ENCODE results near the gene SENP1.

The SENP1 gene

DNA sequence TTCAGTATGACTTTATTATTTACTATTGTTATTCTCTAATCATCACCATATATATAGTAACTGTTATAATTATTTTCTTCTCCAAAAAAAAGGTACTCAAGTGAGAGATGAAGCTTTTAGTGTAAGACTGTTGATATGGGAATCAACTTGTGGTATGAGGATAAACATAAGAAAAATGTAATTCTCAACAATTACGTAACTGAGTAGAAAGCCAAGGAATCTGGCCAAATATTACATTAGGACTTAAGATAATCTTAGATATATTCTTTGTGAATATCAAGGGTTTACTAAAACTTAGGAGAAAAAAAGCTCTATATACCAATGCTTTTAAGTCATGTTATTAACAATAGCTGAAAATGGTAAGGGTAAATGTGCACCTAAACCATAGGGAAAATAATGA, 13.3 kb downstream of the SENP1 start:
- DNase-seq (ENCODE audit: insufficient read length, low spot score) (no peak), FAIRE-seq (no peak)
- TF ChIP-seq POLR2A (IDR thresholded peaks at IDR 0.05; ENCODE audit: low read depth, low read length) = no peak

DNA sequence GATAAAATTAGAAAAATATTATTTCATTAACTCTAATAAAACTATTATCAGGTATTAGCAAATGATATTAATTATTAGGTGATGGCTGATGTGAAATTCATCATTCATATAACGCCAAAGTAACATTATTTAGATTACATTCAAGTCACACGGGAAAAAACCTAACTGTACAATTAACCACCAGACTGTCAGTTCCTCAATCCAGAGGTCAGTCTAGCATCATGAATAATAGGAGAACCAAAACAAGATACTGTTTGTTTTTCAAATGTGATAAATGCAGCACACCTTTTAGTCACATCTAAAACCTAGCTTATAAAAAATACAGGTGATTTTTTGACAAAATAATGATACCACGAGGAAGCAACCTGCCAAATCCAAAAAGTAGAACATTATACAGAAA, 19.6 kb downstream of the SENP1 start:
- no peak for TF ChIP-seq POLR2A (IDR thresholded peaks at IDR 0.05; ENCODE audit: low read depth, low read length)
- DNase-seq (ENCODE audit: insufficient read length, low spot score) = no peak
- no peak for FAIRE-seq

GRCh38 chr12:48084841-48085460, 20.9 kb downstream of the SENP1 start:
- no peak for TF ChIP-seq POLR2A (IDR thresholded peaks at IDR 0.05; ENCODE audit: low read depth, low read length)
- DNase-seq (ENCODE audit: insufficient read length, low spot score) = no peak
- FAIRE-seq = no peak

DNA sequence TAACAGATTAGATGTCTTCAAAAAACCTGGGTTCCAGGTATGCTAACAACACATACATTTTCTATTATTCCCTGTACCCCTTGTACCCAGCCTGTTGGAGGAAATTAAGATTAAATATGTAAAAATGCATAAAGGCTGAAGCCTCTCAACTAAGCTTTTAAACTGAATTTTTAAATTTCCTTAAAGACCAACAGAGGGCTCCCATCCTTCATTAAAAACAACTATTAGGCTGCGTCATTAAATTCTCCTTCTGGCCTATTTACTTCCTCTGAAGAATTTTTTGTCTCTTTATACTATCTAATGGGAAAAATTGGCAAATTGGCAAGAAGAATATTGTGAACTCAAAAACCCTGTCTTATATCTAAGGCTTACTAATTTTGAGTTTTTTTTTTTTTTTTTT, 21.8 kb downstream of the SENP1 start:
- FAIRE-seq (no peak), DNase-seq (ENCODE audit: insufficient read length, low spot score) (no peak)
- TF ChIP-seq POLR2A (IDR thresholded peaks at IDR 0.05; ENCODE audit: low read depth, low read length) = no peak

DNA sequence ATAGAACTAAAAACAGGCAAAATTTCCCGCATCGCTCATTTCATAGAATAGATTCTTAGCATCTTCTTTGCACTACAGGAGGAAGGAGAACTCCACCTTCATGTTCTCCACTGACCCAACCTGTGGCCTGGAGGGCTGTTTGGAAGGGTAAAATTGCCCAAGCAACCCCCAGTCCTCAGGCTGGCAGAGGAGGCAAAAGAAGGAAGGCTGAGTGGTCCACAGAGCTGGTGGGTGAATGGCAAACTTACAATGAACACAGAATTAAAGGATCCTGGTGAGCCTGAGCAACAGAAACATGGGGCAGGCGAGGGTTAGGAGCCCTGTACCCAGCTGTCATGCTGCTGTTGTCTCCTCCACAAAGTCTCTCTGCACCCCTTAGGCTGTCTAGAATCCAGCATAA, 25.1 kb downstream of the SENP1 start:
- no peak for TF ChIP-seq POLR2A (IDR thresholded peaks at IDR 0.05; ENCODE audit: low read depth, low read length)
- no peak for DNase-seq (ENCODE audit: insufficient read length, low spot score)
- FAIRE-seq = no peak

DNA sequence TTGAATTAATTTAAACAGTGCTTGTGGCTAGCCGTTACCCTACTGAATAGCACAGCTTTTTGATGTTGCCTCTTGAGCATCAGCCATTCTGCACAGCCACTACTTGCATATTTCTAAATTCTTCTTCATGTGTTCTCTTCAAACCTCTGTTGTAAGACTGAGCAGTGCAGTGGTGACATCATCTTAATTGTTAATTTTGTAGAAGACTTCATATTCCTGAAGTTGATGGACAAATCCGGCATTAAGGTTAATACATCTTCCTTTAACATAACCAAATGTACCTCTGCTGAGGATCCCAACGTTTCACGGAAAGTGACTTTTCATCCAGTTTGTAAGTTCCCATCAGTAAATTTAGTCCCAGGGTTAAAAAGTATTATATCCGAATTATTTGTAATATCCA, 25.6 kb downstream of the SENP1 start:
- no peak for FAIRE-seq
- no peak for TF ChIP-seq POLR2A (IDR thresholded peaks at IDR 0.05; ENCODE audit: low read depth, low read length)
- DNase-seq (ENCODE audit: insufficient read length, low spot score) = no peak

GRCh38 chr12:48078901-48079300, 27.0 kb downstream of the SENP1 start:
- no peak for TF ChIP-seq POLR2A (IDR thresholded peaks at IDR 0.05; ENCODE audit: low read depth, low read length)
- DNase-seq (ENCODE audit: insufficient read length, low spot score) (no peak), FAIRE-seq (no peak)

- TF ChIP-seq POLR2A (IDR thresholded peaks at IDR 0.05; ENCODE audit: low read depth, low read length) = no peak
- FAIRE-seq = peak; percentile 38
Measured at GRCh38 chr12:48077111-48077510, 28.8 kb downstream of the SENP1 start.

DNA sequence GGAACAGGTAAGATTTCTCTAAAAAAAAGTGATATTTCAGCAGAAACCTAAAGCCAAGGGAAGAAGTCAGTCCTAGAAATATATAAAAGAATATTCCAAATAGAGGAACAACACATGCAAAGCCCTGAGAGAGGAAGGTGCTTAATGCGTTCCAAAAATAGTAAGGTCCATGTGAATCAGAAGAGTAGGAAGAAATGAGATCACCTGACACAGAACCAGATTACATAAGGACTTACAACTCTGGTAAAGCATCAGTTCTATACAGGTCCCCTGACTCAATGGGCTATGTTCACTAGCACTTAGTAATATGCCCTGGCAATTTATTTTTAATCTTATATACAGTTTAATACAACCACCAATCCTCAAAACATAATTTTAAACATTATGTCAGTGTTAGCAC, 30.0 kb downstream of the SENP1 start:
- TF ChIP-seq POLR2A (IDR thresholded peaks at IDR 0.05; ENCODE audit: low read depth, low read length) = no peak
- no peak for DNase-seq (ENCODE audit: insufficient read length, low spot score)
- no peak for FAIRE-seq

More at GRCh38 chr12:48077111-48077510, 28.8 kb downstream of the SENP1 start:
- no peak for DNase-seq (ENCODE audit: insufficient read length, low spot score)

GRCh38 chr12:48074266-48074665, 31.6 kb downstream of the SENP1 start:
- FAIRE-seq (no peak), DNase-seq (ENCODE audit: insufficient read length, low spot score) (no peak)
- no peak for TF ChIP-seq POLR2A (IDR thresholded peaks at IDR 0.05; ENCODE audit: low read depth, low read length)

DNA sequence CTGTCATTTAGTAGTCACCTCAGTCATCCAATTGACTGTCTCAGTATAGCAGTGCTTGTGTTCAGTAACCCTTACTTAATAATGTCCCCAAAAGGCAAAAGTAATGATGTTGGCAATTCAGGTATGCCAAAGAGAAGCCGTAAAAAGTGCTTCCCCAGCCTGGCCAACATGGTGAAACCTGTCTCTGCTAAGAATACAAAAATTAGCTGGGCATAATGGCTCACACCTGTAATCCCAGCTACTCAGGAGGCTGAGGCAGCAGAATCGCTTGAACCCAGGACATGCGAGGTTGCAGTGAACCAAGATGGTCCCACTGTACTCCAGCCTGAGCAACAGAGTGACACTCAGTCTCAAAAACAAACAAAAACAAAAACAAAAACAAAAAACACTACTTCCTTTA, 33.6 kb downstream of the SENP1 start:
- FAIRE-seq (no peak), DNase-seq (ENCODE audit: insufficient read length, low spot score) (no peak)
- no peak for TF ChIP-seq POLR2A (IDR thresholded peaks at IDR 0.05; ENCODE audit: low read depth, low read length)

- TF ChIP-seq POLR2A (IDR thresholded peaks at IDR 0.05; ENCODE audit: low read depth, low read length) = no peak
- FAIRE-seq (no peak), DNase-seq (ENCODE audit: insufficient read length, low spot score) (no peak)
Measured at GRCh38 chr12:48071808-48072207, 34.1 kb downstream of the SENP1 start.

DNA sequence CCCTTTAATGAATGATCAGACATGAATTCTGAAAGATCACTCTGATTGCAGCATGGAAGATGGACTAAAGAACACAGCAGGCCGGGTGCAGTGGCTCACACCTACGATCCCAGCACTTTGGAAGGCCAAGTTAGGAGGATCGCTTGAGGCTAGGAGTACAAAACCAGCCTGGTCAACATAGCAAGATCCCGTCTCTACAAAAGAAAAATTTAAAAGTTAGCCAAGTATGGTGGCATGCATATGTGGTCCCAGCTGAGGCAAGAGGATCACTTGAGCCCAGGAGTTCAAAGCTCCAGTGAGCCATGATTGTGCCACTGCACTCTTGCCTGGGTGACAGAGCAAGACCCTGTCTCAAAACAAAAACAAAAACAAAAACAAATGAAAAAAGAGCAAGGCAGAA, 35.1 kb downstream of the SENP1 start:
- FAIRE-seq (no peak), DNase-seq (ENCODE audit: insufficient read length, low spot score) (no peak)
- no peak for TF ChIP-seq POLR2A (IDR thresholded peaks at IDR 0.05; ENCODE audit: low read depth, low read length)

DNA sequence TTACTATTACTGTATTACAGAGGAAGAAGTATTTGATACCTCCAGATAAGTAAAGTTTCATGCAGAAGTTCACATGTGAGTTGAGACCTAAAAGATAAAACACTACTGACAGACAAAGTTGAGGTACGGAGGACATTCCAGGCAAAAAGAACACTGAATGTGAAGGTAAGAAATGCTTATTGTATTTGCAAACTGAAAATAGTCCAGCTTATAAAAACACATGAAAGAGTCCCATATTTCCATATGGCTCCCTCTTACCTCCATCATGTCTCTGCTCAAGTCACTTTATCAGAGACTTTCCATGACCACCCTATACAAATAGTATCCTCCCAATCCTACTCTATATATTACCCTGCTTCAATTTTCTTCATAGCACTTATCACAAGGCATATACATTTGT, 35.8 kb downstream of the SENP1 start:
- FAIRE-seq = no peak
- no peak for TF ChIP-seq POLR2A (IDR thresholded peaks at IDR 0.05; ENCODE audit: low read depth, low read length)

GRCh38 chr12:48069241-48069640, 36.6 kb downstream of the SENP1 start:
- FAIRE-seq (peak; percentile 89), DNase-seq (ENCODE audit: insufficient read length, low spot score) (no peak)
- TF ChIP-seq POLR2A (IDR thresholded peaks at IDR 0.05; ENCODE audit: low read depth, low read length) = no peak

More for the DNA sequence above, 35.8 kb downstream of the SENP1 start:
- DNase-seq (ENCODE audit: insufficient read length, low spot score) = no peak

DNA sequence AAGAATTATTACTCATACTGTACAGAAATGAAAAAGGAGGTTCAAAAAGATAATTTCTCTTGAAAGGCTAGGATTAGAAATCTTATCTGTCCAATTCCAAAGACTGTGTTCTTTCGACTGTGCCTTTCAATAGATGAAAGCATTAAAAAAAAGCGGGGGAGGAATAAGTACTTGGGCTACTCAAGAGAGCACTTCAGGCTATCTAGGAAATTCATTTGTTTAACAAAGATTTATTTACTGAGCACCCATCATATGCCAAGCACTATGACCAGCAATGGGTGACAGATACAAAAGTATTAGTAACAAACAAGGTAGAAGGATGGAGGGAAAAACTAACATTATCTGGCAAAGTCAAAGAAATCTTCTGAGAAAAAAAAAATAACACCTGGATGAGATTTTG, 37.4 kb downstream of the SENP1 start:
- no peak for FAIRE-seq
- TF ChIP-seq POLR2A (IDR thresholded peaks at IDR 0.05; ENCODE audit: low read depth, low read length) = no peak
- DNase-seq (ENCODE audit: insufficient read length, low spot score) = no peak

Measured in H54 (cell line).